Heart left ventricle (tissue), 13 donors: ENCODE data around the gene MRPL4.

Source experiments
- CTCF ChIP-seq, 12 donors: fragments of 200-600 bp; sonication (generic) in 4 of 12; IDR thresholded peaks; one replicate each; pipeline versions ENCODE4 v1.5.0 to v1.8.0; 2018 to 2022; ENCODE audit warnings: antibody characterized with exemption in 12 of 12, mild to moderate bottlenecking in 5 of 12
- POLR2A ChIP-seq, 2 donors: fragments of 450-650 bp; IDR thresholded peaks; one replicate each; pipeline ENCODE4 v1.6.1; 2017; ENCODE audit warnings: antibody characterized with exemption in 2 of 2, mild to moderate bottlenecking in 2 of 2, moderate library complexity in 2 of 2
- donor health status: ischemic (EF 13 %, LVEDD 7.1; RV severe dilation, severe dysfunction).
- donor health status: DM: no; HTN: yes; CAD: no.
- donor health status: DM: no; HTN: no; CAD: no.
- donor health status: ischemic (EF 25% LVEDD 6.9; RV normal size, moderate dysfunction).
- donor health status: ischemic (EF 25% LVEDD 5.7; RV mildly dilated, moderate dysfunction).
- donor health status: ischemic (EF 35%, LVEDD 5.7; RV mildly dilated, moderate dysfunction).
- donor health status: nonischemic (EF 11% LVEDD 7.7; RV severe dilation, severe dysfunction).
- donor health status: DM: yes; HTN: yes; CAD: no.
- donor health status: PGD.
- donor health status: ischemic (EF 29% LVEDD 5.4; RV normal size, mild dysfunction).
- donor health status: nonischemic (EF 23%, LVEDD 6.1; RV moderate dilation, normal function).

GRCh38 chr19:10270180-10270615 lies 18.2 kb downstream of the MRPL4 start:
- TF ChIP-seq CTCF (IDR thresholded peaks at IDR 0.05) = no peak
- no peak for TF ChIP-seq POLR2A (IDR thresholded peaks at IDR 0.05)
